Measurements from ENCODE around the gene DNHD1.

The DNHD1 gene

GRCh38 chr11:6546735-6547134 lies 49.7 kb downstream of the DNHD1 start:
- H3K27ac ChIP-seq, result no peak overlapping the region
- TF ChIP-seq ZFX (IDR thresholded peaks at IDR 0.05), result no peak
- TF ChIP-seq, protein P1, sequence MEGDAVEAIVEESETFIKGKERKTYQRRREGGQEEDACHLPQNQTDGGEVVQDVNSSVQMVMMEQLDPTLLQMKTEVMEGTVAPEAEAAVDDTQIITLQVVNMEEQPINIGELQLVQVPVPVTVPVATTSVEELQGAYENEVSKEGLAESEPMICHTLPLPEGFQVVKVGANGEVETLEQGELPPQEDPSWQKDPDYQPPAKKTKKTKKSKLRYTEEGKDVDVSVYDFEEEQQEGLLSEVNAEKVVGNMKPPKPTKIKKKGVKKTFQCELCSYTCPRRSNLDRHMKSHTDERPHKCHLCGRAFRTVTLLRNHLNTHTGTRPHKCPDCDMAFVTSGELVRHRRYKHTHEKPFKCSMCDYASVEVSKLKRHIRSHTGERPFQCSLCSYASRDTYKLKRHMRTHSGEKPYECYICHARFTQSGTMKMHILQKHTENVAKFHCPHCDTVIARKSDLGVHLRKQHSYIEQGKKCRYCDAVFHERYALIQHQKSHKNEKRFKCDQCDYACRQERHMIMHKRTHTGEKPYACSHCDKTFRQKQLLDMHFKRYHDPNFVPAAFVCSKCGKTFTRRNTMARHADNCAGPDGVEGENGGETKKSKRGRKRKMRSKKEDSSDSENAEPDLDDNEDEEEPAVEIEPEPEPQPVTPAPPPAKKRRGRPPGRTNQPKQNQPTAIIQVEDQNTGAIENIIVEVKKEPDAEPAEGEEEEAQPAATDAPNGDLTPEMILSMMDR (conservative IDR thresholded peaks at IDR 0.05), result no peak

- no peak for TF ChIP-seq ZFX (IDR thresholded peaks at IDR 0.05)
- TF ChIP-seq, protein P1 (conservative IDR thresholded peaks at IDR 0.05), result no peak
- H3K27ac ChIP-seq, result no peak overlapping the region
These were observed 50.1 kb downstream of the DNHD1 start for GRCh38 chr11:6547177-6547576.

DNA sequence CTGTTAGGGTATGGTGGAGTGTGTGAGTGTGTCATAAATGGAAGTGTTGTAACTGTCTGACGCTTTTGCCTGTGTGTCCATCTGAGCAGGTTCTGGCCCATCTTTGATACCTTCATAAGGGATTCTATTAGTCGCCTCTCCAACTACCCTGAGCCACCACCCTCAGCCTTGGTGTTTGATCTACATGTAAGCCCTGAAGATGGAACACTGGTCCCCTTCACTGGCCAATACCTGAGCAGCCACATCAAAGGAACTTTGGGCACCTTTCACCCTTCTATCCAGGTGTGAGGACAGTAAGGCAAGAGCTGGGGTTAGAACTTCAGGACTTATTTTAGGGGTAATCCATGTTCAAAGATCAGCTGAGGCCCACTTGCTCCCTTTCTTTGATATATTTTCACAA lies 51.0 kb downstream of the DNHD1 start:
- TF ChIP-seq, protein P1 (conservative IDR thresholded peaks at IDR 0.05), result no peak
- TF ChIP-seq ZFX (IDR thresholded peaks at IDR 0.05), result no peak
- H3K27ac ChIP-seq, result no peak overlapping the region

DNA sequence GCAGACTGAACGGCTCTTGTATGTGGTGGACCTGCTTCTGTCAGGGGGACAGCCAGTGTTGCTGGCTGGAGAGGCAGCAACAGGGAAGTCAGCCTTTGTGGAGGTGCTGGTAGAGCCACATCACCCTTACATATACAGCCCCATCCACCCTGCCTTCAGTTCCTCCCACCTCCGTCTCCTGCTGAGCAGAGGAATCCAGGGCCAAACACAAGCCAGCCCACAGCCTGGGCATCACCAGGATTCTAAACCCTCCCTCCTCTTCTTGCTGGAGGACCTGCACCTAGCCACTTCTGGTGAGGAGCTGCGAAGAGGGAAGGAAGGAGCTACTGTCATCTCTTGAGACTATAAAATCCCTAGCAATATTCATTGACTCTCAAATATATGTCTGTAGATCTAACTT lies 51.6 kb downstream of the DNHD1 start:
- H3K27ac ChIP-seq, result no peak overlapping the region
- TF ChIP-seq, protein P1 (conservative IDR thresholded peaks at IDR 0.05), result no peak
- no peak for TF ChIP-seq ZFX (IDR thresholded peaks at IDR 0.05)

DNA sequence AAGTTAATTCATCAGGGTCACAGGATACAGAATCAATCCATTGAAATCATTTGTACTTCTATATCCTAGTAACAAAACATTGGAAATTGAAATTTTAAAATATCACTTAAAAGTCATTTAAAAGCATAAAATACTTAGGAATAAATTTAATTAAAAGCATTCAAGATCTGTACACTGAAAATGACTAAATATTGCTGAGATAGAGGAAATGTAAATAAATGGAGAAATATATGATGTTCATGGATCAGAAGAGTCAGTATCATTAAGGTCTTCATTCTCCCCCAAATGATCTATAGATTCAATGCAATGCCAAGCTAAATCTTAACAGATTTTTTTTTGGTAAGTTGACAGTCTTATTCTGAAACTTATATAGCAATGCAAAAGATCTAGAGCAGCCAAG lies 56.6 kb downstream of the DNHD1 start:
- H3K27ac ChIP-seq, result no peak overlapping the region
- TF ChIP-seq, protein P1 (conservative IDR thresholded peaks at IDR 0.05), result no peak
- no peak for TF ChIP-seq ZFX (IDR thresholded peaks at IDR 0.05)

DNA sequence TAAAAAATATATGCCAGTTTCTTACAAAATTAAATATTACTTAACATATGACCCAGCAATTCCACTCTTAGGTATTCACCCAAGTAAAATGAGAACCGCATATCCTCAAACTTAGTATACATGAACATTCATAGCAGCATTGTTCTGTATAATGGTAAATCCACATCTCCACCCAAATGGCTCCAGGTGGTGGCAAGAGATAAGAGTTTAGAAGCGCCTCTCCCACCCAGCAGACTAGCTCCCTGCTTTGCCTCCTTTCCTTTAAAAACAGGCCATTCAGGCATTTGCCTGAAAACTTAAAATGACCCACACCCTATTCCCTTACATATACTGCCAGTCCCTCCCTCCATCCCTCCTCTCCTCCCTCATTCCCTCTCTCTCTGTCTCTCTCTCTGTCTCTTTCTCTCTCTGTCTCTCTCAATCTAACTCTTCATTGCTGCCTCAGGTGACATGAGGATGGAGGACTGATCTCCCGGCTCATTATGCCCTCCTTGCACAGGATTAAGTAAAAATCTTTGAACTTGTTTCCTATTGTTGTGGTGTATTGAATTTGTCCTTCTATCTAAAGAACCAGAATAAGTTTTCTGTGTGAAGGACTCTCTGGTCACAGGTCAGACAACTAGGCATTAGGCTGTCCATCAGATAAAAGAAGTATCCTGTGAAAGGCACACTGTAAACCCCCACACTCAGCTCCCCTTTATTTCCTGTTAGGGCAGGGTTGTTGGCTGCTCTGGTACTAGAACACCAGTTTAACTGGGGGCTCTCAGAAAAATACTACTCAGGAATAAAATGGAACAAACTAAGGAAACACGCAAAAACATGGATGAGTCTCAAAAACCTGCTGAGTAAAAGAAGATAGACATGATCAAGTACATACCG lies 58.0 kb downstream of the DNHD1 start:
- TF ChIP-seq, protein P1 (conservative IDR thresholded peaks at IDR 0.05), result no peak
- TF ChIP-seq ZFX (IDR thresholded peaks at IDR 0.05), result no peak
- no peak overlapping the region for H3K27ac ChIP-seq

GRCh38 chr11:6556139-6556949 lies 59.3 kb downstream of the DNHD1 start:
- no peak overlapping the region for H3K27ac ChIP-seq
- TF ChIP-seq, protein P1 (conservative IDR thresholded peaks at IDR 0.05), result no peak
- no peak for TF ChIP-seq ZFX (IDR thresholded peaks at IDR 0.05)
